HG03175 (cell line): ENCODE results near the gene BCAS1.

ENCODE experiments used
- ATAC-seq: cut with Tn5 transposase; IDR thresholded peaks from one replicate; pipeline ENCODE4 v1.9.1; 2021; ENCODE audit warnings: mild to moderate bottlenecking, moderate library complexity; ENCODE audit not compliant: unreplicated experiment

Gene BCAS1

GRCh38 chr20:53895385-53895755 lies 175.0 kb downstream of the BCAS1 start:
- ATAC-seq = no peak

GRCh38 chr20:53894707-53895384 lies 175.5 kb downstream of the BCAS1 start:
- ATAC-seq = no peak
